Fibroblast of peridontal ligament (primary cell): ENCODE results near the gene MFSD12.

ENCODE experiments used
- DNase-seq: peaks from one replicate; pipeline ENCODE4 v3.0.0-alpha.2; 2010; ENCODE audit errors: extremely low read depth

The MFSD12 gene

GRCh38 chr19:3557461-3558248, at the start of gene MFSD12:
TSS of gene MFSD12 (minus strand) at chr19:3557586. CDS start at chr19:3557403, 183 bp downstream.
- peak; percentile 87 for DNase-seq

- DNase-seq, result peak; percentile 46
Measured at GRCh38 chr19:3606690-3607289, 49.4 kb upstream of the MFSD12 start, which contains the start of gene TBXA2R. TSS of gene TBXA2R (minus strand) at chr19:3606875. CDS start at chr19:3600634, 6,241 bp downstream.

- no peak for DNase-seq
Measured at GRCh38 chr19:3606174-3606689, 48.8 kb upstream of the MFSD12 start.

- DNase-seq, result peak; percentile 7
Measured at GRCh38 chr19:3605770-3606169, 48.4 kb upstream of the MFSD12 start.

- no peak for DNase-seq
Measured at GRCh38 chr19:3605361-3605760, 48.0 kb upstream of the MFSD12 start.

GRCh38 chr19:3604987-3605343, 47.6 kb upstream of the MFSD12 start:
- no peak for DNase-seq

GRCh38 chr19:3604227-3604986, 47.0 kb upstream of the MFSD12 start:
- DNase-seq, result no peak

GRCh38 chr19:3603121-3603811, 45.9 kb upstream of the MFSD12 start:
- DNase-seq, result no peak

- no peak for DNase-seq
Measured at GRCh38 chr19:3601021-3601420, 43.6 kb upstream of the MFSD12 start.

- DNase-seq, result no peak
Measured at GRCh38 chr19:3599776-3600187, 42.4 kb upstream of the MFSD12 start.

GRCh38 chr19:3595521-3596061, 38.2 kb upstream of the MFSD12 start:
- no peak for DNase-seq

- DNase-seq, result no peak
Measured at GRCh38 chr19:3593156-3593555, 35.8 kb upstream of the MFSD12 start.

GRCh38 chr19:3591876-3592613, 34.7 kb upstream of the MFSD12 start:
- DNase-seq, result no peak

- no peak for DNase-seq
Measured at GRCh38 chr19:3590991-3591659, 33.7 kb upstream of the MFSD12 start.

GRCh38 chr19:3589949-3590348, 32.6 kb upstream of the MFSD12 start:
- DNase-seq, result no peak

GRCh38 chr19:3589439-3589838, 32.1 kb upstream of the MFSD12 start:
- no peak for DNase-seq

GRCh38 chr19:3586707-3587346, 29.4 kb upstream of the MFSD12 start:
- no peak for DNase-seq

- no peak for DNase-seq
Measured at GRCh38 chr19:3586127-3586626, 28.8 kb upstream of the MFSD12 start.

- DNase-seq, result no peak
Measured at GRCh38 chr19:3585301-3586126, 28.1 kb upstream of the MFSD12 start, which contains the start of gene GIPC3. TSS of gene GIPC3 (plus strand) at chr19:3585478. CDS start at chr19:3585598, 120 bp downstream.
